H1 (cell line): ENCODE results near the gene LMAN1L.

Experiments
- ASH2L ChIP-seq: fragments of 200-600, 300-600 bp; sonication (generic); IDR thresholded peaks from one replicate; pipeline ENCODE4 v1.7.1; 2017; ENCODE audit warnings: low read length
- EZH2 ChIP-seq: fragments of 200-600 bp; sonication (generic); IDR thresholded peaks from 2 replicates; pipeline ENCODE4 v1.7.1; 2012; ENCODE audit warnings: low read depth, mild to moderate bottlenecking, moderate library complexity, low read length, inconsistent platforms; ENCODE audit not compliant: severe bottlenecking
- TBP ChIP-seq: IDR thresholded peaks from 2 replicates; pipeline ENCODE4 v1.6.1; 2011; ENCODE audit warnings: low read depth, low read length, improper control_type of control experiment
- YY1 ChIP-seq: IDR thresholded peaks from 2 replicates; pipeline ENCODE4 v1.6.1; 2011; ENCODE audit warnings: low read depth, mild to moderate bottlenecking, low read length
- ZNF274 ChIP-seq: IDR thresholded peaks from 2 replicates; pipeline ENCODE4 v1.7.0; 2012; ENCODE audit warnings: low read length, borderline replicate concordance; ENCODE audit errors: extremely low read depth
- TF ChIP-seq, protein P1 (sequence below), 3 experiments: IDR thresholded peaks; 1 replicate in 2 of 3; 2 replicates in 1 of 3; pipeline versions ENCODE4 v1.5.1 to v1.6.1; 2011; ENCODE audit warnings: low read length in 3 of 3, mild to moderate bottlenecking in 3 of 3, inconsistent platforms in 2 of 3, low read depth in 1 of 3, moderate library complexity in 1 of 3; ENCODE audit not compliant: insufficient read depth in 1 of 3; ENCODE audit errors: control extremely low read depth in 1 of 3
- TF ChIP-seq, protein P2 (sequence below): IDR thresholded peaks from 2 replicates; pipeline ENCODE4 v1.6.1; 2012; ENCODE audit warnings: low read length, inconsistent platforms

DNA sequence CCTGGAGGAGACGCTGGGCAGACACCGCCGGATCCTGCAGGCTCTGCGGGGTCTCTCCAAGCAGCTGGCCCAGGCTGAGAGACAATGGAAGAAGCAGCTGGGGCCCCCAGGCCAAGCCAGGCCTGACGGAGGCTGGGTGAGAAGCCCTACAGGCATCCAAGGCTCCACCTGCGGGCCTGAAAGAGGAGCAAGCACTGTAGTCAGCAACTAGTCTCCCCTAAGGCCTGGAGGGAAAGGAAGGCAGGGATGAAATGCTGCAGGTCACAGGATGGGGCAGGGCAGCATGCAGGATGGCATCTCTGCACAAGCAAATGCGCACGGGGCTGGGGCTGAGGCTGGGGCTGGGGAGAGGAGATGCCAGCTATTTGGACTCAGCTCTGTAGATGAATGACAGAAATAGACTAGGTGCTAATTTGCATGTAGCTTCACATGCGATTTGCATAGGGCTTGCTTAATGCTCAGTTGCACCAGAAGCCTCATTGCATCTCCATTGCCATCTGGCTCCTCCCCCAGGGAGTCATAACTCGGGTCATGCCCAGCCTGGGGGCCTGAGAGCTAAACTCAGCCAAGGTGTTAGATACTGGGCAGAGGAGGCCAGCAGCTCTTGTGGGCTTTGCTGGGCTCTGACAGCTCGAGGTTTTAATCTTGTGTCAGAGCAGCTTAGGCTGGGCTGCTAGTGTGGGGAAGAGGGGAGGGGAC lies 8.6 kb downstream of the LMAN1L start:
- no peak for TF ChIP-seq ZNF274
- TF ChIP-seq, protein P1, sequence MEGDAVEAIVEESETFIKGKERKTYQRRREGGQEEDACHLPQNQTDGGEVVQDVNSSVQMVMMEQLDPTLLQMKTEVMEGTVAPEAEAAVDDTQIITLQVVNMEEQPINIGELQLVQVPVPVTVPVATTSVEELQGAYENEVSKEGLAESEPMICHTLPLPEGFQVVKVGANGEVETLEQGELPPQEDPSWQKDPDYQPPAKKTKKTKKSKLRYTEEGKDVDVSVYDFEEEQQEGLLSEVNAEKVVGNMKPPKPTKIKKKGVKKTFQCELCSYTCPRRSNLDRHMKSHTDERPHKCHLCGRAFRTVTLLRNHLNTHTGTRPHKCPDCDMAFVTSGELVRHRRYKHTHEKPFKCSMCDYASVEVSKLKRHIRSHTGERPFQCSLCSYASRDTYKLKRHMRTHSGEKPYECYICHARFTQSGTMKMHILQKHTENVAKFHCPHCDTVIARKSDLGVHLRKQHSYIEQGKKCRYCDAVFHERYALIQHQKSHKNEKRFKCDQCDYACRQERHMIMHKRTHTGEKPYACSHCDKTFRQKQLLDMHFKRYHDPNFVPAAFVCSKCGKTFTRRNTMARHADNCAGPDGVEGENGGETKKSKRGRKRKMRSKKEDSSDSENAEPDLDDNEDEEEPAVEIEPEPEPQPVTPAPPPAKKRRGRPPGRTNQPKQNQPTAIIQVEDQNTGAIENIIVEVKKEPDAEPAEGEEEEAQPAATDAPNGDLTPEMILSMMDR (IDR thresholded peaks at IDR 0.05; ENCODE audit: control extremely low read depth in 1 of 3, insufficient read depth in 1 of 3, low read depth in 1 of 3, low read length in 3 of 3): no peak
- no peak for TF ChIP-seq ASH2L
- TF ChIP-seq, protein P2, sequence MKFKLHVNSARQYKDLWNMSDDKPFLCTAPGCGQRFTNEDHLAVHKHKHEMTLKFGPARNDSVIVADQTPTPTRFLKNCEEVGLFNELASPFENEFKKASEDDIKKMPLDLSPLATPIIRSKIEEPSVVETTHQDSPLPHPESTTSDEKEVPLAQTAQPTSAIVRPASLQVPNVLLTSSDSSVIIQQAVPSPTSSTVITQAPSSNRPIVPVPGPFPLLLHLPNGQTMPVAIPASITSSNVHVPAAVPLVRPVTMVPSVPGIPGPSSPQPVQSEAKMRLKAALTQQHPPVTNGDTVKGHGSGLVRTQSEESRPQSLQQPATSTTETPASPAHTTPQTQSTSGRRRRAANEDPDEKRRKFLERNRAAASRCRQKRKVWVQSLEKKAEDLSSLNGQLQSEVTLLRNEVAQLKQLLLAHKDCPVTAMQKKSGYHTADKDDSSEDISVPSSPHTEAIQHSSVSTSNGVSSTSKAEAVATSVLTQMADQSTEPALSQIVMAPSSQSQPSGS: no peak
- TF ChIP-seq YY1: no peak
- no peak for TF ChIP-seq EZH2
- TF ChIP-seq TBP: no peak
